ENCODE data around the gene HS3ST6. TPM values are rescaled to one million over a fixed set of nuclear protein-coding genes. Genes with fewer than 3 reads are reported as not detected.
A peak's percentile ranks its signal among the peaks of the same experiment; 100 is the strongest.

HS3ST6 gene
- total and polyA plus RNA-seq, 2 of the 13 experiments (the other 11 are each of a cell fraction or from before 2014, with no cell fraction given): not detected

DNA sequence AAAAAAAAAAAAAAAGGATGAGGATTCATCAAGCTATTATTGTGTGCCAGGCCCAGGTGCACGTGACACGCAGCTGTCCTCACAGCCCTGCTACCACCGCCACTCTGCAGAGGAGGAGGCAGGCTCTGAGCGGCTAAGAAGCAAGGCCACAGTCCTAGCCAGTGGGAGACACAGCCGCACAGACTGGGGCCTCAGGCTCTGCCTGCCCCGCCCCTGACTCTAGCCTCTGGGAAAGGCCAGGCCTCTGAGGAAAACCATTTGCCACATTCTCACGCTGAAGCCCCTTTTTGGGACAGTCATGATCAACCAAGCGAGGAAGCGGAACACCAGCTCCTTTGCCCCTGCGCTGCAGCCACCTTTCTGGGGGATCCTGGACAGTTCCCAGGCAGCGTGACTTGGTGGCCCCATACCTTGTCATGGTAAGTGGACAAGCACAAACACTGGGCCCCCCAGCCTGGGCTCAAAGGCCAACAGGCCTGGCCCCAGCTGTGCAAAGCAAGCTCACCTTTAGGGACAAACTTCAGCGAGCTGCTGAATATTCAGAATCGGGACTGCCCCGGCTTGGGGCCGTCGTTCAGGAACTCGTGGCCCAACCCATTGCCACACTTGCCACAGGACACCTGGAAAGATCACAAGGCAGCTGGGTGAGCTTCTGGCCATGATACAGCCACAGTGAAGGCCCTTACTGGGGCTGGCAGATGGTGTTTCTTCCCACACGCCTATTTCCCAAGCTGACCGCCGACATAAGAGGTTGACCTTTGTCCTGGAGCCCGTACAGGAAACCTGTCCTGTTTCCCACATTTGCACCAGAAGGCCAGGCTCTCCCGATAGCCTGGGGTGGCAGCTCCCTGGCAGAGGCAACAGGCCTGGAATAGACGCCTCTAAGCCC lies 22.3 kb upstream of the HS3ST6 start (continued):
- TF ChIP-seq, protein P1, sequence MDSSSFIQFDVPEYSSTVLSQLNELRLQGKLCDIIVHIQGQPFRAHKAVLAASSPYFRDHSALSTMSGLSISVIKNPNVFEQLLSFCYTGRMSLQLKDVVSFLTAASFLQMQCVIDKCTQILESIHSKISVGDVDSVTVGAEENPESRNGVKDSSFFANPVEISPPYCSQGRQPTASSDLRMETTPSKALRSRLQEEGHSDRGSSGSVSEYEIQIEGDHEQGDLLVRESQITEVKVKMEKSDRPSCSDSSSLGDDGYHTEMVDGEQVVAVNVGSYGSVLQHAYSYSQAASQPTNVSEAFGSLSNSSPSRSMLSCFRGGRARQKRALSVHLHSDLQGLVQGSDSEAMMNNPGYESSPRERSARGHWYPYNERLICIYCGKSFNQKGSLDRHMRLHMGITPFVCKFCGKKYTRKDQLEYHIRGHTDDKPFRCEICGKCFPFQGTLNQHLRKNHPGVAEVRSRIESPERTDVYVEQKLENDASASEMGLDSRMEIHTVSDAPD (CRISPR knock-in tag; IDR thresholded peaks at IDR 0.05): peak; percentile 21; the same call in 1 of the 2 replicates
- TF ChIP-seq, protein P2, sequence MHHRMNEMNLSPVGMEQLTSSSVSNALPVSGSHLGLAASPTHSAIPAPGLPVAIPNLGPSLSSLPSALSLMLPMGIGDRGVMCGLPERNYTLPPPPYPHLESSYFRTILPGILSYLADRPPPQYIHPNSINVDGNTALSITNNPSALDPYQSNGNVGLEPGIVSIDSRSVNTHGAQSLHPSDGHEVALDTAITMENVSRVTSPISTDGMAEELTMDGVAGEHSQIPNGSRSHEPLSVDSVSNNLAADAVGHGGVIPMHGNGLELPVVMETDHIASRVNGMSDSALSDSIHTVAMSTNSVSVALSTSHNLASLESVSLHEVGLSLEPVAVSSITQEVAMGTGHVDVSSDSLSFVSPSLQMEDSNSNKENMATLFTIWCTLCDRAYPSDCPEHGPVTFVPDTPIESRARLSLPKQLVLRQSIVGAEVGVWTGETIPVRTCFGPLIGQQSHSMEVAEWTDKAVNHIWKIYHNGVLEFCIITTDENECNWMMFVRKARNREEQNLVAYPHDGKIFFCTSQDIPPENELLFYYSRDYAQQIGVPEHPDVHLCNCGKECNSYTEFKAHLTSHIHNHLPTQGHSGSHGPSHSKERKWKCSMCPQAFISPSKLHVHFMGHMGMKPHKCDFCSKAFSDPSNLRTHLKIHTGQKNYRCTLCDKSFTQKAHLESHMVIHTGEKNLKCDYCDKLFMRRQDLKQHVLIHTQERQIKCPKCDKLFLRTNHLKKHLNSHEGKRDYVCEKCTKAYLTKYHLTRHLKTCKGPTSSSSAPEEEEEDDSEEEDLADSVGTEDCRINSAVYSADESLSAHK (CRISPR knock-in tag; IDR thresholded peaks at IDR 0.05; ENCODE audit: borderline replicate concordance): no peak
- TF ChIP-seq ZNF777 (CRISPR knock-in tag; IDR thresholded peaks at IDR 0.05): no peak; the same call in 1 of the 2 replicates
- no peak for TF ChIP-seq ZNF713 (CRISPR knock-in tag; IDR thresholded peaks at IDR 0.05)
- no peak for TF ChIP-seq ZBTB21 (CRISPR knock-in tag; IDR thresholded peaks at IDR 0.05)
- TF ChIP-seq, protein P3, sequence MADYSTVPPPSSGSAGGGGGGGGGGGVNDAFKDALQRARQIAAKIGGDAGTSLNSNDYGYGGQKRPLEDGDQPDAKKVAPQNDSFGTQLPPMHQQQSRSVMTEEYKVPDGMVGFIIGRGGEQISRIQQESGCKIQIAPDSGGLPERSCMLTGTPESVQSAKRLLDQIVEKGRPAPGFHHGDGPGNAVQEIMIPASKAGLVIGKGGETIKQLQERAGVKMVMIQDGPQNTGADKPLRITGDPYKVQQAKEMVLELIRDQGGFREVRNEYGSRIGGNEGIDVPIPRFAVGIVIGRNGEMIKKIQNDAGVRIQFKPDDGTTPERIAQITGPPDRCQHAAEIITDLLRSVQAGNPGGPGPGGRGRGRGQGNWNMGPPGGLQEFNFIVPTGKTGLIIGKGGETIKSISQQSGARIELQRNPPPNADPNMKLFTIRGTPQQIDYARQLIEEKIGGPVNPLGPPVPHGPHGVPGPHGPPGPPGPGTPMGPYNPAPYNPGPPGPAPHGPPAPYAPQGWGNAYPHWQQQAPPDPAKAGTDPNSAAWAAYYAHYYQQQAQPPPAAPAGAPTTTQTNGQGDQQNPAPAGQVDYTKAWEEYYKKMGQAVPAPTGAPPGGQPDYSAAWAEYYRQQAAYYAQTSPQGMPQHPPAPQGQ (CRISPR knock-in tag; IDR thresholded peaks at IDR 0.05; ENCODE audit: borderline replicate concordance): no peak
- no peak for TF ChIP-seq ZNF446 (CRISPR knock-in tag; IDR thresholded peaks at IDR 0.05)
- TF ChIP-seq, protein P4, sequence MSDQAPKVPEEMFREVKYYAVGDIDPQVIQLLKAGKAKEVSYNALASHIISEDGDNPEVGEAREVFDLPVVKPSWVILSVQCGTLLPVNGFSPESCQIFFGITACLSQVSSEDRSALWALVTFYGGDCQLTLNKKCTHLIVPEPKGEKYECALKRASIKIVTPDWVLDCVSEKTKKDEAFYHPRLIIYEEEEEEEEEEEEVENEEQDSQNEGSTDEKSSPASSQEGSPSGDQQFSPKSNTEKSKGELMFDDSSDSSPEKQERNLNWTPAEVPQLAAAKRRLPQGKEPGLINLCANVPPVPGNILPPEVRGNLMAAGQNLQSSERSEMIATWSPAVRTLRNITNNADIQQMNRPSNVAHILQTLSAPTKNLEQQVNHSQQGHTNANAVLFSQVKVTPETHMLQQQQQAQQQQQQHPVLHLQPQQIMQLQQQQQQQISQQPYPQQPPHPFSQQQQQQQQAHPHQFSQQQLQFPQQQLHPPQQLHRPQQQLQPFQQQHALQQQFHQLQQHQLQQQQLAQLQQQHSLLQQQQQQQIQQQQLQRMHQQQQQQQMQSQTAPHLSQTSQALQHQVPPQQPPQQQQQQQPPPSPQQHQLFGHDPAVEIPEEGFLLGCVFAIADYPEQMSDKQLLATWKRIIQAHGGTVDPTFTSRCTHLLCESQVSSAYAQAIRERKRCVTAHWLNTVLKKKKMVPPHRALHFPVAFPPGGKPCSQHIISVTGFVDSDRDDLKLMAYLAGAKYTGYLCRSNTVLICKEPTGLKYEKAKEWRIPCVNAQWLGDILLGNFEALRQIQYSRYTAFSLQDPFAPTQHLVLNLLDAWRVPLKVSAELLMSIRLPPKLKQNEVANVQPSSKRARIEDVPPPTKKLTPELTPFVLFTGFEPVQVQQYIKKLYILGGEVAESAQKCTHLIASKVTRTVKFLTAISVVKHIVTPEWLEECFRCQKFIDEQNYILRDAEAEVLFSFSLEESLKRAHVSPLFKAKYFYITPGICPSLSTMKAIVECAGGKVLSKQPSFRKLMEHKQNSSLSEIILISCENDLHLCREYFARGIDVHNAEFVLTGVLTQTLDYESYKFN (CRISPR knock-in tag; conservative IDR thresholded peaks at IDR 0.05): peak; percentile 100
- peak; percentile 48; the same call in 1 of the 2 replicates for TF ChIP-seq ARID2 (CRISPR knock-in tag; IDR thresholded peaks at IDR 0.05; ENCODE audit: borderline replicate concordance)
- TF ChIP-seq, protein P5, sequence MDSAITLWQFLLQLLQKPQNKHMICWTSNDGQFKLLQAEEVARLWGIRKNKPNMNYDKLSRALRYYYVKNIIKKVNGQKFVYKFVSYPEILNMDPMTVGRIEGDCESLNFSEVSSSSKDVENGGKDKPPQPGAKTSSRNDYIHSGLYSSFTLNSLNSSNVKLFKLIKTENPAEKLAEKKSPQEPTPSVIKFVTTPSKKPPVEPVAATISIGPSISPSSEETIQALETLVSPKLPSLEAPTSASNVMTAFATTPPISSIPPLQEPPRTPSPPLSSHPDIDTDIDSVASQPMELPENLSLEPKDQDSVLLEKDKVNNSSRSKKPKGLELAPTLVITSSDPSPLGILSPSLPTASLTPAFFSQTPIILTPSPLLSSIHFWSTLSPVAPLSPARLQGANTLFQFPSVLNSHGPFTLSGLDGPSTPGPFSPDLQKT (CRISPR knock-in tag; IDR thresholded peaks at IDR 0.05; ENCODE audit: borderline replicate concordance): no peak
- no peak for TF ChIP-seq PLRG1 (conservative IDR thresholded peaks at IDR 0.05)
- TF ChIP-seq HNRNPL (IDR thresholded peaks at IDR 0.05; ENCODE audit: low read depth, low read length): peak; percentile 80; the same call in 1 of the 2 replicates
- peak; percentile 37; the same call in 1 of the 2 replicates for TF ChIP-seq YEATS4 (CRISPR knock-in tag; IDR thresholded peaks at IDR 0.05; ENCODE audit: borderline replicate concordance)
- TF ChIP-seq MED8 (CRISPR knock-in tag; IDR thresholded peaks at IDR 0.05; ENCODE audit: insufficient replicate concordance): peak; percentile 71
